Pulmonary artery endothelial cell (primary cell): ENCODE measurements around the gene GID4. TPM values are rescaled to one million over a fixed set of nuclear protein-coding genes. Genes with fewer than 3 reads are reported as not detected.
"Not testable (repeated sequence)": the region's sequence is repeated elsewhere in the genome, so short reads cannot be mapped to it uniquely, and the experiment has no call there.

Experiments
- DNase-seq: peaks from one replicate; pipeline ENCODE4 v3.0.0-alpha.2; 2011; ENCODE audit warnings: low read depth, low spot score
- total RNA-seq: library from RNA; depleted of rRNA; stranded (reverse); fragments of >200 nt; gene quantifications from 2 replicates; pipeline ENCODE4 v1.2.3, GENCODE V29; 2014

Gene GID4
- 6.1 and 7.9 TPM in 2 replicates for total RNA-seq

DNA sequence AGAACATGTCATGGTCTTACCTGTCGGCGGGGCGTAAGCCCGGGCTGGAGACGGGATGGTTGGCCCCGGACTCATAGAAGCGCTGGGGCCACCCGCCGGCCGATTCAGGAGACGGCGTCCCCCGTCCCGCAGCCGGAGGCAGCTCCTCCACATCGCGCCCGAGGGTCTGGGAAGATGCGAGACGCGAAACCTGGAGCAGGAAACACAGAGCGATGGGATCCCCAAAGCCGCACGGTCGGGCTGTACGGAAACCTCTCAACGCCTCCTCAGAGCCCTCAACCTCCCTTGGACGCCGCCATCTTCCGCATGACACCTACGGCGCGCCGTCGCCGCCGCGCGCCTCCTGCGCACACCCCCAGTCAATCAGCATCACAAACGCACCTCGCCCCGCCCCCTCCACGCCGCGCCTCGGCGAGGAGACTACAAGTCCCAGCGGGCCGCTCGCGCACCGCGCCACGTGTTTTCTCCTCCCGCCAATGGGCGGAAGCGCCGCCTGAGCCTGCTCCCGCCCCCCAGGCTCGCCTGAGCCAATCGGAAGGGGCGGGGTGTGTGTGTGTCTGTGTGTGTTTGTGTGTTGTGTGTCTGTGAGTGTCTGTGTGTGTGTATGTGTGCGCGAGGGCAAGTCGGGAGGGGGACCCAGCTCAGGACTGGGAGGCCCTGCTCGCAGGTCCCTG is at the start of gene GID4, which contains the start of gene ATPAF2:
Gene GID4 (plus strand): TSS at position 548 of the 674 bp plus-strand sequence. CDS start 57 bp downstream, at position 605.
Gene ATPAF2 (minus strand): TSS at position 308 of the 674 bp plus-strand sequence. CDS start 155 bp downstream, at position 153.
- peak; percentile 97 for DNase-seq

DNA sequence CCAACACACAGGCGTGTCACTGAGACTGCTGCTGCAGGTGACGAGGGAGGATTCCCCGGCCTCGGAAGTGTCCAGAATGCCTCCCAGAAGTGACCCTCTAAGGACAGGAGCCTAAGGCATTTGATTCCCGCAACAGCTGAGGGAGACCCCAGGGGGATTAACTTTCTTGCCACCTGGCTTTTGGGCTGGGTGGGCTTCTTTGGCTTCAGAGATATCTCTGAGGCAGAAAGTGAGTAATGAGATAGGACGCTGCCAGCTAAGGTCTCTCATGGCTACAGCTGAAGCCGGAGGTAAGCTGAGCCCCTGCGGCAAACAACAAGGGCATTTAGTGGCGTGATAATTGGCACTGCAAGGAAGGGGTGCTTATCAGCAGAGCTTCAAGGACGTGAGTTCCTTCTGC is 49.6 kb upstream of the GID4 start:
- DNase-seq = no peak

DNA sequence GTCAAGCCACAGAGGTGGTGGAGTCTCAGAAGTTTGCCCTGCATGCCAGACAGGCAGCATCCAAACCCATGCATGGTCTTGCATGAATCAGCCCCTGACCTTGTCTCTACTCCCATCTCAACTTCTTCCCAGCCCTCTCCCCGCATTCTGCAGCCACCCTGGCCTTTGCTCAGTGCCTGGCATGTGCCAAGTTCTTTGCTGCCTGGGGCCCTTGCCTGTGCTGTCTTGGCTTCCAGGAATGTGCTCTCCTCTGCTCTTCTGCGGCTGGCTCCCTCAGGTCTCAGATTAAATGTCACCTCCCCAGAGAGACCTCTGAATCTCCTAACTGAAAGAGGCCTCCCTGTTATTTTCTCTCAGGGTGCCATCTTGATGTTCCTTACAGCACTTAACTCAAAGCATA is 48.9 kb upstream of the GID4 start:
- DNase-seq = no peak

DNA sequence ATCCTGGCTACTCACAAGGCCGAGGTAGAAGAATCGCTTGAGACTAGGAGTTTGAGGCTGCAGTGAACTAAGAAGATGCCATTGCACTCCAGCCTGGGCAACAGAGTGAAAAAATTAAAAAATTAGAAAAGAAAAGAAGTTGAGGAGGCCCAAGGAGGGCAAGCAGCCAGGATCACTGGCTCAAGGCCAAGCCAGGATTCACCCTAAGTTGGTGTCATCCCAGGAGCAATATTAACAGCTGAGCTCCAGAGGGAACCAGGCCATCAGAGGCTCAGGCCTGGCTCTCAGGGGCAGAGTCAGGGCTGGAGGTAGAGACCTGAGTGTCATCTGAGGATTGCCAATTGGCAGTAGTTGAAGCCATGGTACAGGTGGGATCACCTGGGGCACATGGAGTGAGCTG is 45.8 kb upstream of the GID4 start:
- DNase-seq = no peak

DNA sequence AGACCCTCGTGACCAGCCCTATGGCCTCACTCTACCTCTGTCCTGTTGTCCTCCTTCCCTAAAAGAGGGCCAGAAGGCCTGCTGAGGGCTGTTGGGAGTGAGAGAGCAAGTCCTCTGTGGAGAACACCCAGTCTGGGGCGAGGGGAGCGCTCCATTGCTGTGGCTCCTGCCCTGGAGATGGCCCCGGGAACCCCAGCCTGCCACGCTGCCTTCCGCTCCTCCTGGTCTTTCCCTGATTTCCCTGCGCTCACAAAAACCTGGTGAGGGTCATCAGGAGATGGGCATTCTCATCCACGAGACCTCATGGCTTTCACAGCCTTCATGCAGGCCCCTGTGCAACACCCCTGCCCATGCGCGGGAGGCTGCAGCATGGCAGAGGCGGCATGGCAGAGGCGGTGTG is 45.4 kb upstream of the GID4 start:
- no peak for DNase-seq

GRCh38 chr17:17994271-17995069 is 44.7 kb upstream of the GID4 start:
- DNase-seq = no peak

GRCh38 chr17:17995887-17996286 is 43.3 kb upstream of the GID4 start:
- not testable (repeated sequence) for DNase-seq

- DNase-seq = no peak
Measured at GRCh38 chr17:17998934-17999333, 40.3 kb upstream of the GID4 start.

- no peak for DNase-seq
Measured at GRCh38 chr17:17999364-18000029, 39.7 kb upstream of the GID4 start.

DNA sequence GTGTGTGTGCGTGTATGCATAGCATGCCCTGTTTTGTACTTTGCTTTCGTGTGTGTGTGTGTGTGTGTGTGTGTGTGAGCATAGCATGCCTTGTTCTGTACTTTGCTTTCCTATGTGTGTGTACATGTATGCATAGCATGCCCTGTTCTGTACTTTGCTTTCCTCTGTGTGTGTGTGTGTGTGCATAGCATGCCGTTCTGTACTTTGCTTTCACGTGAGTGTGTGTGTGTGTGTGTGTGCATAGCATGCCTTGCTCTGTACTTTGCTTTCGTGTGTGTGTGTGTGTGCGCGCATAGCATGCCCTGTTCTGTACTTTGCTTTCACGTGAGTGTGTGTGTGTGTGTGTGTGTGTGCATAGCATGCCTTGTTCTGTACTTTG is 39.2 kb upstream of the GID4 start:
- no peak for DNase-seq

- no peak for DNase-seq
Measured at GRCh38 chr17:18002171-18002570, 37.0 kb upstream of the GID4 start.

GRCh38 chr17:18004345-18004744 is 34.9 kb upstream of the GID4 start:
- no peak for DNase-seq

- no peak for DNase-seq
Measured at GRCh38 chr17:18004884-18005305, 34.3 kb upstream of the GID4 start.

DNA sequence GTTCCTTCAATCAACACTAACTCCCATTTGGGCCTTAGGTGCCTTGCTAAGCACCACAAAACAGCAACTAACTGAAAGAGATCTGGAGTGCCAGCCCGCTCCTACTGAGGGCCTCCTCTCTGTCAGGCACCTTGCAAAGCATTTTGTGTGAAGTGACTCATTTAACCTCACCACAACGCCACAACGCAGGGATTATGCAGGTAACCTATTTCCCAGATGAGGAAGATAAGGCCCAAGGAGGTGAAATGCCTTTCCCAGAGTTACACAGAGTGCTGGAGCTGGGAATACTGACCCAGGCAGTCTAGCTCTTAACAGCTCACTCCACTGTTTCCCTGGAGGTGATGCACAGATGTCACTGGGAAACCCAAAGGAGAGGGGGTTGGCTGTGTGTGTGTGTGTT is 33.7 kb upstream of the GID4 start:
- no peak for DNase-seq

DNA sequence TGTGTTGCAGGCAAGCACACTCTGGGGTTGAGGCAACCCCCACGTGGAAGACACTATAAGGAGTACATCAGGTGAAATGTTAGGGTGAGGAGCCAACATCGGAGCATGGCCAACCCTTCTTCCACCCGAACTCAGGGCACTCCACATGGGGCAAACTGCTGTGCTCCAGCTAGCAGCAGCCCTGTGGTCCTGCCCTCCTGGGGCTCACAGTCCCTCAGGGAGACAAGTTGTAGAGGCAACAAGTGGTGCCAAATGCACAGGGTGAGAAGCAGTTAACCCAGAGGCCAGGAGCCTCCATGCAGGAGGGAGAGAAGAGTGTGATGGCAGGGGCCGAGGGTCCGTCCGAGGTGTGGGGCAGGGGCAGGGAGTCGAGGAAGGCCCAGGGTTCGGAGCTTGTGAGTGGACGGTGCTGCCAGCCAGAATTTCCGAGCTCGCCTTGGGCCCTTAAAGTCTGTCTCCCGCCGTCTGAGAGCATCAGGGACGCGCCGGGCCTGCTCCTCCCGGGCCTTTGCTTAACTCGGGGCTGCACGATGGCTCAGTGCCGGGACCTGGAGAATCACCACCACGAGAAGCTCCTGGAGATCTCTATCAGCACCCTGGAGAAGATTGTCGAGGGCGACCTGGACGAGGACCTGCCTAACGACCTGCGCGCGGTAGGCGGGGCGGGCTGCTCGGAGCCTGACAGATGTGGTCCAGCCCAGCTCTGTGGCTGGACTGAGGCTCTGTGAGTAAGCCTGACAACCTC is 32.5 kb upstream of the GID4 start:
- no peak for DNase-seq

DNA sequence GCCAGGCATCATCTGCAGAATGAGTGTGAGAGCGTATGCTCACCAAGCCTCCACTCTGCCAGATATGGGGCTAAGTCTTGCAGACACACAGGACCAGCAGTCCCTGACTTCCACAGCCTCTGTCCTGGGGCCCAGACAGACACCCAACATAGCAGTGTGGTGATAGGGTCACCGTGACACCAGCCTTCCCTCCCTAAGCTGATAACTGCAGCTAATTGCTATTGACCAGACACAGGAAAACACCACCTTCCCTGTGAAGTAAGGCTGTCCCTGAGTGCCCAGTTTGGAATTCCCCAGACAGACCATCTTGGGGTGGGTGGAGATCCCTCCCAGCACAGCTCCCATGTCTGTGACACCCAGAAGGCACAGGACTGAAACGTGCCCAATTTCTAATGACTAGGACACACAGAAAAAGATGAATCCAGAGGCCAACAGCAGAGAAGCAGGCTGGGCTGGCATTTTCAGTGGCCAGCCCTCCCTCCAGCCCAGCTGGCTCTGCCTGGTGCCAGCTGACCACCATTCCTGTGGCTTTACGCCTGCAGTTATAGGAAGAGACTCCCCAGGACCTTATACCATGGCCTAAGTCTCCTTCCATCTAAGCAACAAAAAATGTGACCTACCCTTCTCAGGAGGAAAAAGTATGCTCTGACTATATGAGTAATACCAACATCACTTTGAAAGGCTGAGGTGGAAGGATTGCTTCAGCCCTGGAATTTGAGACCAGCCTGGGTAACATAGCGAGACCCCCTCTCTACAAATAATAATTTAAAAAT is 30.5 kb upstream of the GID4 start:
- no peak for DNase-seq

DNA sequence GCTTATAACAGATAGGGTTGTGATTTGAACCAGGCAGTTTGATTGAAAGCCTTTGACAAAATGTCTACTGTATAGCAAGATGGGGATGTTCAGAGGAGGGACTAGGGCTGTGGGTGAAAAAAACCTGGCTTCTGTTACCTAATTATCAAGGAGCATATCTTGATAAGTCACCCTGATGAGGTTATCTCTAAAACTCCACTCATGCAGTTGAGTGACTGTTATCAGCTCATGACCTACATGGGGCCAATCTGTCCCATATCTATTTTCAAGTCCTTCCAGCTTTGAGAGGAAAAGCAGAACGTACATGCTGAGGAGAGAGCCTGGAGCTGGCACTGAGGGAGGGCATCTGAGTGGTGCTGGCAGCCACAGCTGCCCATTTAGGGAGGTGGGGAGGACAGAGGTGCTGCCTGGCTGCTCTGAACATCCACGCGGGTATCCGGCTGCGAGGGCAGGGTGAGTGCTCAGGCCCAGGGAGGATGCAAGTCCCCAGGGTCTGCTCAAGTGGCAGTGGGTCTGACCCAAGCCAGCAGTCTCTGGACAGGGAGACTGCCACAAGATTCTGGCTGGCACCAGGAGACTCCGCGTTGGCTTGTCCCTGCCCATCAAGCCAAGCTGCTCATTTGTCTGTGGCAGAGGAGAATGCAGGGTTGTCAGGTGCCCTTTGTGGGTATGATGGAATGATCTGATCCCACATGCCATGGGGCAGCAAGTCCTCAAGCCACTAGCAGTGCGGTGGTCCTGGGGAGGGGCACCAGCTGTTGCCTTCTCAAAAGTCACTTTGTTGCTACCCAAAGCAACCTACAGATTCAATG is 29.4 kb upstream of the GID4 start:
- no peak for DNase-seq

GRCh38 chr17:18011286-18011685 is 27.9 kb upstream of the GID4 start:
- no peak for DNase-seq

GRCh38 chr17:18014006-18014405 is 25.2 kb upstream of the GID4 start:
- DNase-seq = no peak

DNA sequence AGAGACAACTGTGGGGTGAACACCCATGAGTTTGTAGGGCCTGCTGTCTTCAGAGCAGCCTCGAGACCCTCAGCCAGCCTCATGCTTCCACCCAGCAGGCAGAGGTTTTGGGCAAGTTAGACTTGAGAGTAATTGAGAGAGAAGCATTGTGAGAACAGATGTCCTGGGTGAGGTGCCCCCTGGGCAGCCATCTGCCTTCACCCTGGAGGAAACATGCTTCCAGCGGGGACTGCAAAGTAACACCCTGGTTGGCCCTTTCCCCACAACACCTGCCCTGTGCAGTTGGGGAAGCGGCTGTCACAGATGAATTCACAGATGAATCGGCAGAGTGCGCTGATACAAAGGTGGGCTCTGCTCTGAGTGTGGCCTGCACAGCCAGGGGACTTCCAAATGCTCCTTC is 23.6 kb upstream of the GID4 start:
- no peak for DNase-seq
